Measurements from ENCODE around the gene BRICD5.

Gene BRICD5

DNA sequence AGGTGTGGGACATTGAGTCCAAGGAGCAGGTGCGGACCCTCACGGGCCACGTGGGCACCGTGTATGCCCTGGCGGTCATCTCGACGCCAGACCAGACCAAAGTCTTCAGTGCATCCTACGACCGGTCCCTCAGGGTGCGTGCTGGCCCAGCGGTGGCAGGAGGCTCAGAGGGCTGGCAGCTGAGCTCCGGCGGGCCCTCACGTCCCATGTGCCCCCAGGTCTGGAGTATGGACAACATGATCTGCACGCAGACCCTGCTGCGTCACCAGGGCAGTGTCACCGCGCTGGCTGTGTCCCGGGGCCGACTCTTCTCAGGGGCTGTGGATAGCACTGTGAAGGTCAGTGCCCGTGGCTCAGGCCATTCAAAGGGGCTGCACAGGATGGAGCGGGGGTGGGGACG lies 34.6 kb downstream of the BRICD5 start:
- Histone ChIP-seq H4K20me1 (peaks cover 0 to 86% (median 32%) of the 10 kb centered on the region in 11 experiments; a peak in 15 of 22 replicates), H3K27ac (no peak overlapping the region), H3K4me2 (no peak overlapping the region), H3K9me3 (replicated peaks in 1 of 11) (peaks cover 0 to 14% (median 6%) of the 10 kb centered on the region in 11 experiments; a peak in 11 of 22 replicates), H3K36me3 (peaks cover 68 to 78% (median 70%) of the 10 kb centered on the region in 11 experiments), H3K4me3 (no peak overlapping the region), H3K27me3 (no peaks in the 10 kb centered on the region), H3K4me1 (peaks cover 4 to 18% (median 10%) of the 10 kb centered on the region in 10 experiments), H3K9ac (no peak overlapping the region)
- no peak for TF ChIP-seq Cebpa-rat (IDR thresholded peaks at IDR 0.05)

DNA sequence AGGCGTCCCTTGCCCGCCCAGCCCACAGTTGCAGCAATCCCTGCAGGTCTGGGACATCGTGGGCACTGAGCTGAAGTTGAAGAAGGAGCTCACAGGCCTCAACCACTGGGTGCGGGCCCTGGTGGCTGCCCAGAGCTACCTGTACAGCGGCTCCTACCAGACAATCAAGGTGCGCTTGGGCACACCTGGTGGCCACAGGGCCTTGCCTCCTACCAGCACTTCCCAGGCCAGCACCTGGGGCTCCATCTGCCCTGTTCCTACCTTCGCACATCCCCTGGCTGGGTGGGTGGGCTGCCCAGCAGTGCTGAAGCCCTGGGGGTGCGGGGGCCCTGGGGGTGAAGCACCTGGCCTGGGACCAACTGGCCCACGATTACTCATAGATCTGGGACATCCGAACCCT lies 35.2 kb downstream of the BRICD5 start:
- Histone ChIP-seq H3K9me3 (replicated peaks in 1 of 11) (peaks cover 0 to 14% (median 6%) of the 10 kb centered on the region in 11 experiments; a peak in 11 of 22 replicates), H4K20me1 (peaks cover 0 to 86% (median 30%) of the 10 kb centered on the region in 11 experiments; a peak in 15 of 22 replicates), H3K9ac (no peak overlapping the region), H3K27ac (no peak overlapping the region), H3K4me2 (no peak overlapping the region), H3K4me3 (no peak overlapping the region), H3K27me3 (no peaks in the 10 kb centered on the region), H3K4me1 (peaks cover 10 to 18% (median 14%) of the 10 kb centered on the region in 10 experiments), H3K36me3 (peaks cover 68 to 80% (median 71%) of the 10 kb centered on the region in 11 experiments)
- no peak for TF ChIP-seq Cebpa-rat (IDR thresholded peaks at IDR 0.05)

DNA sequence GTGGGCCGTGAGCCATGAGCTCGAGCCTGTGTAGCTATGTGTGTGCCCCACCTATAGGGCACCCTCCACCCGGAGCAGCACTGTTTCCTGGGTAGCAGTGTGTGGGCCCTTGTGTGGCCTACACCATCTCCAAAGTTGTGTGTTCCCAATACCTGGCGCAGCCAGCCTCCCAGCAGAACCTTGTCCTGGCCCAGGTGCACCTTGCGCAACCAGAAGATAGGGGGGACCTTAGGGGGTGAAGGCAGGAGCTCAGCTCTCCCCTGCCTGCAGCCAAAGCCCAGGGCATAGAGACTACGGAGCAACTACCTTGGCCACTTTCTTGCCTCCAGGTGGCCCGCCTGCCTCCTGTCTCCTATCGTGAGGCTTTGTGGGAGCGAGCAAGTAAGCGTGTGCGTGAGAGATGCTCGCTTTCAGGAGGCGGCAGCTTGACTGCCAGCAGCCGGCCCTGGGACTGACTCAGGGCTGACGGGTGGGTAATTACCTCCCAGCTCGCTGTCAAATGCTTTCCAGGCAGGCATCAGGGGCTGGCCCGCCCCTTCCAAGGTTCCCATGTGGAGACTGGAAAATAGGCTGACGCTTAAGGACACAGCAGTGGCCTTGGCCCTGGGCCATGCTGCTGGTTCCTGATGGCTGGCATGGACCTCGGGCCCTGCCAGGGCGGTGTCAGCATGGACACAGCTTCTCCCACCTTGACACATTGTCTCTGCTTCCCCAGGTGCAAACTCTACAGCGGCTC lies 36.1 kb downstream of the BRICD5 start:
- Histone ChIP-seq H3K27me3 (no peaks in the 10 kb centered on the region), H4K20me1 (peaks cover 0 to 86% (median 29%) of the 10 kb centered on the region in 11 experiments; a peak in 16 of 22 replicates), H3K27ac (no peak overlapping the region), H3K4me3 (no peak overlapping the region), H3K4me2 (no peak overlapping the region), H3K36me3 (peaks cover 68 to 78% (median 71%) of the 10 kb centered on the region in 11 experiments), H3K9me3 (replicated peaks in 1 of 11) (peaks cover 0 to 14% (median 6%) of the 10 kb centered on the region in 11 experiments; a peak in 11 of 22 replicates), H3K4me1 (peaks cover 19 to 25% (median 23%) of the 10 kb centered on the region in 10 experiments), H3K9ac (no peak overlapping the region)
- TF ChIP-seq Cebpa-rat (IDR thresholded peaks at IDR 0.05), result no peak

DNA sequence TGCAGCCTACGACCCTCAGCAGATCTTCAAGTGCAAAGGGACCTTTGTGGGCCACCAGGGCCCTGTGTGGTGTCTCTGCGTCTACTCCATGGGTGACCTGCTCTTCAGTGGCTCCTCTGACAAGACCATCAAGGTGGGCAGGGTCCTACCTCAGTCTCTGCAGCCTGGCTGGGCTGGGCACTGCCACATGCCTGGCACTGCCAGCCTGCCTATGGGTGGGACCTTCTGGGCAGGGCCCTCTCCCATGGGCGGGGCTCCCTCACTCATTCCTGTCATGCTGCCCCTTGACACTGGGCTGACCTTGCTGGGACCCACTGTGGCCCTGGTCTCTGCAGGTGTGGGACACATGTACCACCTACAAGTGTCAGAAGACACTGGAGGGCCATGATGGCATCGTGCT lies 36.7 kb downstream of the BRICD5 start:
- H3K36me3 ChIP-seq, result peaks cover 68 to 83% (median 74%) of the 10 kb centered on the region in 11 experiments
- H3K9me3 ChIP-seq (replicated peaks in 1 of 11), result peaks cover 0 to 14% (median 6%) of the 10 kb centered on the region in 11 experiments; a peak in 11 of 22 replicates
- H4K20me1 ChIP-seq, result peaks cover 0 to 86% (median 29%) of the 10 kb centered on the region in 11 experiments; a peak in 18 of 22 replicates
- no peak overlapping the region for H3K4me2 ChIP-seq
- peaks cover 25 to 32% (median 29%) of the 10 kb centered on the region in 10 experiments for H3K4me1 ChIP-seq
- H3K27ac ChIP-seq, result no peak overlapping the region
- H3K27me3 ChIP-seq, result no peaks in the 10 kb centered on the region
- H3K9ac ChIP-seq, result no peak overlapping the region
- H3K4me3 ChIP-seq, result no peak overlapping the region
- no peak for TF ChIP-seq Cebpa-rat (IDR thresholded peaks at IDR 0.05)

DNA sequence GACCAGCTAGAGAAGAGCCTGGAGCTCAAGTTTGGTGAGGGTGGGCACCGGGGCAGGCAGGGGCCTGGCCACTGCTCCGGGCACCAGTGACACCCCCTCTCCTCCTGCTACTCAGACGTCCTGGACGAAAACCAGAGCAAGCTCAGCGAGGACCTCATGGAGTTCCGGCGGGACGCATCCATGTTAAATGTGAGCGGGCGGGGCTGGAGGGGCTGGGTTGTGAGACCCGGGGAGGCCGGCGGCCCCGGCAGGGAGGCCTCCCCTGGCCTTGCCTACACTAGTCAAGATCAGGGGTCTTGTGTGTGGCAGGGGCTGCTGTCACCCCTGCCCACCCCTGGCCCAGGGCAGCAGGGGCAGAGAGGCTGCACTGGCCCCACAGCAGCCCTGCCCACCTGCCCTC lies 37.3 kb downstream of the BRICD5 start:
- no peak overlapping the region for H3K4me3 ChIP-seq
- peaks cover 0 to 89% (median 35%) of the 10 kb centered on the region in 11 experiments; a peak in 19 of 22 replicates for H4K20me1 ChIP-seq
- H3K27ac ChIP-seq, result no peak overlapping the region
- H3K4me2 ChIP-seq, result no peak overlapping the region
- peaks cover 70 to 85% (median 77%) of the 10 kb centered on the region in 11 experiments for H3K36me3 ChIP-seq
- TF ChIP-seq Cebpa-rat (IDR thresholded peaks at IDR 0.05), result no peak
- H3K9ac ChIP-seq, result no peak overlapping the region
- H3K9me3 ChIP-seq (replicated peaks in 1 of 11), result peaks cover 0 to 12% (median 5%) of the 10 kb centered on the region in 11 experiments; a peak in 11 of 22 replicates
- peaks cover 31 to 37% (median 35%) of the 10 kb centered on the region in 10 experiments for H3K4me1 ChIP-seq
- no peaks in the 10 kb centered on the region for H3K27me3 ChIP-seq

DNA sequence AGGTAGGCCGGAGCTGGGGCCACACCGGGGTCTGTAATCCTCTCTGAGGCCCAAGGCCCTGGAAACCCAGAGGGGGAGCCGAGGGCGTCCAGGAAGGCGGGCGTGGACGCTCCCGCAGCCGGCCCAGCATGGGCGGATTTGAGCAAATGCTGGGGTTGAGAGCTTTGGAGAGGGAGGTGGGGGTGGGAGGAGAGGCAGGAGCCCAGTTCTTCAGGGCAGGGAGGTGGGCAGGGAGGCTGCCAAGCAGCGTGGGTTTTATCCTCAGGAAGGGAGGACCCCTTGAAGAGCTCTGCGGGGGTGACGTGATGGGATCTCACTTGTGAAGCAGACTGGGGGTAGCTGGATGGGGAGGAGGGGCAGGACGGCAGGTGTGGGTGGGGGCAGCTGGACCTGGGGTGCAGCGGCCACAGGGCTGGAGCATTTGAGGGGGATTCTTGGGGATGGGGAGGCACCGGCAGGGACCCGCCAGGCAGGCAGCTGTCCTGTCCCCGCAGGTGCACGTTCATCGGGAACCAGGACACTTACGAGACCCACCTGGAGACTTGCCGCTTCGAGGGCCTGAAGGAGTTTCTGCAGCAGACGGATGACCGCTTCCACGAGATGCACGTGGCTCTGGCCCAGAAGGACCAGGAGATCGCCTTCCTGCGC lies 37.9 kb downstream of the BRICD5 start:
- Histone ChIP-seq H3K9ac (no peak overlapping the region), H3K9me3 (replicated peaks in 1 of 11) (peaks cover 0 to 7% (median 0%) of the 10 kb centered on the region in 11 experiments; a peak in 4 of 22 replicates), H4K20me1 (peaks cover 4 to 89% (median 40%) of the 10 kb centered on the region in 11 experiments; a peak in 19 of 22 replicates), H3K4me1 (peaks cover 36 to 43% (median 40%) of the 10 kb centered on the region in 10 experiments), H3K4me3 (no peak overlapping the region), H3K4me2 (no peak overlapping the region), H3K36me3 (peaks cover 70 to 85% (median 77%) of the 10 kb centered on the region in 11 experiments), H3K27me3 (no peaks in the 10 kb centered on the region), H3K27ac (no peak overlapping the region)
- no peak for TF ChIP-seq Cebpa-rat (IDR thresholded peaks at IDR 0.05)

DNA sequence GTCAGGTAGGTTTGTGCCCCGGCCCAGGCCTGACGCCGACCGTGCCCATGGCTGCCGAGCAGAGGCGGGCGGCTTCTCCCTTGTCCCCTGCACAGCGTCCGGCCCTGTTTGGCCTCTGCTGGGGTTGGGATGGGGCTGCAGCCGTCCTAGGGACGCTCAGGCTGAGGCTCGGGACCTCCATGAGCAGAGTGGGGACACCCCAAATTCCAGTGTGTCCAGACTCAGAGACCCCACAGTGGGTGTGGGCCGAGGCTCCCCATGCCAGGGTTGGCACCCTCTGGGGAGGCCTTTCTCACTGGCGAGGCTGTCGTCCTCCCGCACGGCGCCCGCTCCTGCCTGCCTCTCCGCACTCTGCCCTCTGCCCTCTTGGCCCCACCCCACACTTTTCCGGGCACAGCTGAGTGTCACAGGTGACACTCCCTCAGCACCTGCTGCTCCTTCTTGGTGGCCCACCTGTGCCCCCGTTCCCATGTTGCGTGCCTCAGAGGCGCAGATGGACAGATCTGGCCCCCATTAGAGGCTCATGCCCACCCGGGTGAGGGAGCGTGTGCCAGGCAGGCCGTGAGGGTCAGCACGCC lies 39.0 kb downstream of the BRICD5 start:
- H3K4me2 ChIP-seq, result peak overlapping the region; percentile 71 to 95 (median 88); a peak in 20 of 22 replicates
- H3K4me1 ChIP-seq, result peaks cover 43 to 53% (median 50%) of the 10 kb centered on the region in 10 experiments
- peak overlapping the region; percentile 67 to 81 (median 78); a peak in 19 of 22 replicates for H3K9ac ChIP-seq
- no peaks in the 10 kb centered on the region for H3K9me3 ChIP-seq (replicated peaks in 1 of 11)
- H3K27me3 ChIP-seq, result no peaks in the 10 kb centered on the region
- peaks cover 70 to 85% (median 77%) of the 10 kb centered on the region in 11 experiments for H3K36me3 ChIP-seq
- H3K4me3 ChIP-seq, result peak overlapping the region in 2 of 10 experiments; percentile 60 to 70; a peak in 3 of 20 replicates
- H4K20me1 ChIP-seq, result peaks cover 15 to 90% (median 47%) of the 10 kb centered on the region in 11 experiments; a peak in 20 of 22 replicates
- no peak for TF ChIP-seq Cebpa-rat (IDR thresholded peaks at IDR 0.05)
- H3K27ac ChIP-seq, result peak overlapping the region in 7 of 11 experiments; percentile 77 to 86 (median 79); a peak in 13 of 22 replicates

DNA sequence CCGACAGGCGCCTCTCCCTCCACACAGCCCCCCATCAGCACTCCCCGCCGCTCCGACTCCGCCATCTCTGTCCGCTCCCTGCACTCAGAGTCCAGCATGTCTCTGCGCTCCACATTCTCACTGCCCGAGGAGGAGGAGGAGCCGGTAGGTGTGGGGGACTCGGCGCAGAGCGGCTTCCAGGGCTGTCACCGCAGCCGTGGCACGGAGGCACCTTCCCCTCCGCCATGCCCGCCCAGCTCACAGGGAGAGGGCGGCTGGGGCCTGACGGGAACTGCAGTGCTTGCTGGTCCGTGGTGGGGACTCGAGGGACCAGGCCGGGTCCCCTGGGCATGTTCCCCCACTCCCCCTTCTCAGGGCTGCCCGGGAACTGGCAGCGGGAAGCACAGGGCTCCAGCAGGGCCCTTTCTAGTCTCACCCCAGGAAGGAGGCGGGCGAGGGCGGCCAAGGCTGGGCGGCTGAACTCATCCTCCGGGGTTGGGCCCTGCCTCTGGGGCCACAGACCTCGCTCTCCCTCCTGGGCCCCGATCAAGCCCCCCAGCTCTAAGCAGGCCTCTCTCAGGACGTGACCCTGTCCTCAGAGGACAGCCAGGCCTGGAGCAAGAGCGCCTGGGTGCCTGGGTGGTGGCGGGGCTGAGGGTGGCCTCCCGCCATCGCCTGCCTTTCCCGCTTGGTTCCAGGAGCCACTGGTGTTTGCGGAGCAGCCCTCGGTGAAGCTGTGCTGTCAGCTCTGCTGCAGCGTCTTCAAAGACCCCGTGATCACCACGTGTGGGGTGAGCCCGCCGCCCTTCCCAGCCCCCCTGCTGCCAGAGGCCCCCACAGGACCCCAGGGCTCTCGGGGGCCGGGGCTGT lies 39.9 kb downstream of the BRICD5 start:
- Histone ChIP-seq H3K36me3 (peaks cover 71 to 86% (median 77%) of the 10 kb centered on the region in 11 experiments), H3K9me3 (replicated peaks in 1 of 11) (no peaks in the 10 kb centered on the region), H3K27ac (peak overlapping the region; percentile 62 to 86 (median 78)), H3K4me3 (peak overlapping the region; percentile 36 to 70 (median 58)), H3K9ac (peak overlapping the region; percentile 67 to 81 (median 78)), H3K4me1 (peaks cover 45 to 53% (median 50%) of the 10 kb centered on the region in 10 experiments), H3K27me3 (no peaks in the 10 kb centered on the region), H3K4me2 (peak overlapping the region; percentile 71 to 95 (median 88)), H4K20me1 (peaks cover 23 to 91% (median 48%) of the 10 kb centered on the region in 11 experiments; a peak in 21 of 22 replicates)
- TF ChIP-seq Cebpa-rat (IDR thresholded peaks at IDR 0.05), result no peak

Measured in BLaER1 treated with 17β-estradiol and CSF1 and Interleukin-3, amounts not matched to agents 10 nM and 100 nM (cell line).